HCT116 (cell line): ENCODE results near the gene MYH11. TPM values are rescaled to one million over a fixed set of nuclear protein-coding genes. Genes with fewer than 3 reads are reported as not detected.

Source experiments
- ATAC-seq: fragments of 200-7000 bp; cut with Tn5 transposase; 2 replicates; pipeline ENCODE4 v1.9.1; 2020; ENCODE audit warnings: mild to moderate bottlenecking, moderate library complexity
- BruUV-seq: library from RNA; stranded (reverse); fragments of 400-500 nt; replicated peaks from 2 replicates; lab custom pipeline; 2021; lab: Mats Ljungman, UMichigan
- CTCF ChIA-PET: fragments of 300-600 bp; sonication (Branson Sonifier 250); formaldehyde crosslinking; loops from one replicate; lab custom pipeline; 2021; ENCODE audit warnings: antibody characterized with exemption; lab: Charles Lee
- POLR2A ChIA-PET: fragments of 300-600, 350-600 bp; sonication (Branson Sonifier 250); formaldehyde crosslinking; loops from one replicate; lab custom pipeline; 2021; ENCODE audit warnings: antibody characterized with exemption; lab: Charles Lee
- RAD21 ChIA-PET, 2 experiments: fragments of 300-600 bp; sonication (Branson Sonifier 250); formaldehyde crosslinking; loops; one replicate each; lab custom pipeline; 2023; ENCODE audit warnings: low total read pairs in 2 of 2; ENCODE audit not compliant: uncharacterized antibody in 2 of 2, unreplicated experiment in 2 of 2, low non-redundant PET in 1 of 2; lab: Charles Lee
- DNase-seq: peaks from one replicate; pipeline ENCODE4 v3.0.0-alpha.2; 2010; ENCODE audit warnings: low read depth, low spot score
- H2AFZ ChIP-seq: fragments of 200-600 bp; shearing (Covaris generic), sonication (generic); 2 replicates; pipeline ENCODE4 v1.6.1; 2017; ENCODE audit warnings: low read depth, mixed run types, mixed read lengths, antibody characterized with exemption, low read length; ENCODE audit not compliant: poor library complexity, severe bottlenecking
- H3K27ac ChIP-seq: 2 replicates; pipeline ENCODE4 v1.5.1; 2012; ENCODE audit warnings: low read depth, low read length
- H3K27me3 ChIP-seq: fragments of 200-600 bp; sonication (generic); 2 replicates; pipeline ENCODE4 v1.6.1; 2016; ENCODE audit warnings: mixed run types, low read length, mixed read lengths; ENCODE audit not compliant: insufficient read depth
- H3K36me3 ChIP-seq, 2 experiments: fragments of 200-500 bp in 1 of 2; fragments of 200-600 bp in 1 of 2; sonication (Bioruptor generic) in 1 of 2; sonication (generic) in 1 of 2; 2 replicates each; pipeline versions ENCODE4 v1.5.1 to v1.6.1; 2014 to 2016; ENCODE audit warnings: low read length in 2 of 2, inconsistent platforms in 1 of 2, mixed read lengths in 1 of 2, mixed run types in 1 of 2; ENCODE audit not compliant: insufficient read depth in 2 of 2, control insufficient read depth in 1 of 2
- H3K4me1 ChIP-seq, 2 experiments: fragments of 200-600 bp in 1 of 2; sonication (generic) in 1 of 2; 2 replicates each; pipeline versions ENCODE4 v1.5.1 to v1.6.1; 2012 to 2017; ENCODE audit warnings: low read length in 2 of 2, inconsistent platforms in 1 of 2, mild to moderate bottlenecking in 1 of 2, mixed read lengths in 1 of 2, mixed run types in 1 of 2, moderate library complexity in 1 of 2; ENCODE audit not compliant: insufficient read depth in 2 of 2, control insufficient read depth in 1 of 2
- H3K4me2 ChIP-seq: fragments of 200-600 bp; sonication (generic); 2 replicates; pipeline ENCODE4 v1.6.1; 2017; ENCODE audit warnings: mixed run types, low read length, mixed read lengths
- H3K4me3 ChIP-seq, 2 experiments: fragments of 200-600 bp in 1 of 2; sonication (generic) in 1 of 2; replicated peaks in 1 of 2; 2 replicates each; pipeline ENCODE4 v1.5.1; 2011 to 2016; ENCODE audit warnings: low read length in 2 of 2, control low read depth in 1 of 2, low read depth in 1 of 2, mild to moderate bottlenecking in 1 of 2, mixed read lengths in 1 of 2, mixed run types in 1 of 2
- H3K79me2 ChIP-seq: fragments of 200-600 bp; sonication (generic); 2 replicates; pipeline ENCODE4 v1.6.1; 2017; ENCODE audit warnings: mild to moderate bottlenecking, mixed run types, low read length, moderate library complexity, mixed read lengths; ENCODE audit not compliant: insufficient read depth
- H3K9ac ChIP-seq: fragments of 200-600 bp; sonication (generic); 2 replicates; pipeline ENCODE4 v1.6.1; 2016; ENCODE audit warnings: low read length, mixed read lengths
- H3K9me2 ChIP-seq: fragments of 200-600 bp; sonication (generic), shearing (Covaris generic); 2 replicates; pipeline ENCODE4 v1.6.1; 2017; ENCODE audit warnings: mixed run types, mild to moderate bottlenecking, moderate library complexity; ENCODE audit not compliant: insufficient read depth
- H3K9me3 ChIP-seq, 2 experiments: fragments of 200-500 bp in 1 of 2; fragments of 200-600 bp in 1 of 2; sonication (Bioruptor generic) in 1 of 2; sonication (generic) in 1 of 2; 2 replicates each; pipeline ENCODE4 v1.6.1; 2014 to 2017; ENCODE audit warnings: low read length in 2 of 2, mixed read lengths in 2 of 2, inconsistent platforms in 1 of 2, low read depth in 1 of 2, mild to moderate bottlenecking in 1 of 2, mixed run types in 1 of 2, moderate library complexity in 1 of 2; ENCODE audit not compliant: control insufficient read depth in 1 of 2, insufficient read depth in 1 of 2
- H4K20me1 ChIP-seq: fragments of 200-600 bp; sonication (generic), shearing (Covaris generic); 2 replicates; pipeline ENCODE4 v1.6.1; 2017; ENCODE audit warnings: mixed run types, mild to moderate bottlenecking, moderate library complexity; ENCODE audit not compliant: insufficient read depth
- ATF3 ChIP-seq: IDR thresholded peaks from 2 replicates; pipeline ENCODE4 v1.6.1; 2012
- ELF1 ChIP-seq: IDR thresholded peaks from 2 replicates; pipeline ENCODE4 v1.6.1; 2012; ENCODE audit warnings: low read depth, borderline replicate concordance
- EZH2 ChIP-seq: fragments of 200-600 bp; sonication (generic); IDR thresholded peaks from 2 replicates; pipeline ENCODE4 v1.6.1; 2017; ENCODE audit warnings: antibody characterized with exemption, mixed run types
- RAD21 ChIP-seq: IDR thresholded peaks from 2 replicates; pipeline ENCODE4 v1.6.1; 2012; ENCODE audit warnings: low read depth, mild to moderate bottlenecking
- SP1 ChIP-seq: IDR thresholded peaks from 2 replicates; pipeline ENCODE4 v1.6.1; 2012; ENCODE audit warnings: low read depth
- TCF7L2 ChIP-seq: IDR thresholded peaks from 2 replicates; pipeline ENCODE4 v1.7.0; 2011; ENCODE audit warnings: borderline replicate concordance, inconsistent platforms; ENCODE audit not compliant: insufficient read depth, insufficient read length; ENCODE audit errors: extremely low read depth
- YY1 ChIP-seq: IDR thresholded peaks from 2 replicates; pipeline ENCODE4 v1.6.1; 2011; ENCODE audit warnings: low read length, low read depth, moderate library complexity, mild to moderate bottlenecking; ENCODE audit not compliant: insufficient replicate concordance; ENCODE audit errors: extremely low read depth
- ZBTB33 ChIP-seq: IDR thresholded peaks from 2 replicates; pipeline ENCODE4 v1.6.1; 2011; ENCODE audit warnings: mild to moderate bottlenecking, low read length, moderate library complexity; ENCODE audit not compliant: insufficient replicate concordance; ENCODE audit errors: extremely low read depth
- intact Hi-C: fragments of 100-400 bp; cut with micrococcal nuclease; formaldehyde crosslinking; loops from 2 replicates; pipeline ENCODE4 v1.10.0; 2022
- total RNA-seq: library from RNA; stranded (reverse); gene quantifications from one replicate; pipeline ENCODE4 v1.2.1, GENCODE V29; 2021; ENCODE audit not compliant: unreplicated experiment
- TF ChIP-seq, protein P1 (sequence below): IDR thresholded peaks from 2 replicates; pipeline ENCODE4 v1.6.1; 2012

Gene MYH11
- total RNA-seq, 1 experiment from 2014 or later, result 0.61 TPM

DNA sequence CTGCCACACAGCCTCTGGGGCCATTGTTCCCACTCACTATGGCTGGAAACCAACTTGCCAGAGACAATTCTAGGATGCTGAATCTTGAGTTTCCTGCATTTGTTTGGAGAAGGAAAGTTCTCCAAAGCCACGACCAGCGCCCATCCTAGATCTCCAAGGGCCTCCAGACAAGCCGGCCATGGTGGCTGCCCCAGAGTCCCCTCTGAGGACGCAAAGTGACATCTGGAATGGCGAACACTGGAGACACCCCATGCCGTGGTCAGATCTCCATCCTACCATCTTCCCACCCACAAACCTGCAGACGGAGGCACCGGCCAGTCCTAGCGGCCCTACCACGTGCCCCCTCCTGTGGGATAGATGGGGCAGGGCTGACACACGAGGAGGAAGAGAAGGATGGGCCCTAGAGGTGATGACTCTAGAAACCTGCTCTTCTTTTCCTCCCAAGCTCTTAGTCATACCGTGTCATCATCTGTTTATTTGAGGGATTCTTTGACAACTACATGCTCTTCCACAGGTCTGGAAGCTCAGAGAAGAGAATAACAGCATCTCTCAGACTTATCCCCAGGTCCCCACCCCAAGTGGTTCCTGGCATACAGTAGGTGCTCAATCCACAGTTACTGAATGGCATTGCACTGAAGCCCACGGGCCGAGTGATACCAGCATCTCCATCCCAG, 71.3 kb downstream of the MYH11 start:
- RAD21 ChIA-PET, result no interaction called here
- BruUV-seq, result no TSS peak
- H3K4me1 ChIP-seq, result peaks cover 0 to 2% of the 10 kb centered on the region in 2 experiments; a peak in 1 of 4 replicates
- H2AFZ ChIP-seq, result no peak overlapping the region
- H3K9ac ChIP-seq, result no peak overlapping the region
- no peaks in the 10 kb centered on the region for H3K27me3 ChIP-seq
- no peaks in the 10 kb centered on the region for H3K9me3 ChIP-seq
- CTCF ChIA-PET, result no interaction called here
- intact Hi-C loops, result no loop called here
- H3K4me3 ChIP-seq, result no peak overlapping the region
- DNase-seq, result no peak
- H3K4me2 ChIP-seq, result no peak overlapping the region
- no peak for ATAC-seq
- no peak overlapping the region for H3K27ac ChIP-seq
- H4K20me1 ChIP-seq, result no peaks in the 10 kb centered on the region
- H3K79me2 ChIP-seq, result no peaks in the 10 kb centered on the region
- POLR2A ChIA-PET, result no interaction called here
- no peak for TF ChIP-seq ATF3
- TF ChIP-seq RAD21, result no peak
- TF ChIP-seq, all 23 proteins: peak for 0
- Histone ChIP-seq H3K9me2 (no peaks in the 10 kb centered on the region), H3K36me3 (no peaks in the 10 kb centered on the region)

DNA sequence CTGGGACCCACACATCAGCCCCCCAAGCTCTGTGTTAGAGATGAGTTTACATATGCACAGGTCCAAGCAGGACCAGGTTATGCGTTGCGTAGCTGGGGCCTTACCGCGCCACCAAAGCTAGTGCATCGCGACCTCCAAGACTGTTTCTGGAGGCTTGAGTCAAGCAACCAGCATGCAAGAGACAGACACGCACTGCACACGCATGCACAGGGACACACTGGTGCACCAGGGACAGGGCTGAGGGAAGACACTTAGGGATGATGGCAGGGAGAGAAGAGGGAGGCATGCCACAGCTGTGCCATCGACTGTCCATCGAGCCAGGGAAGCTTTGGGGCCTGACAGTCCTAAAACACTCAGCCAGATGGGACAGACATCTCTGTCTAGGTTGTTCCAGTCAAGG, 72.8 kb downstream of the MYH11 start:
- RAD21 ChIA-PET, result no interaction called here
- Histone ChIP-seq H3K27ac (no peak overlapping the region), H3K9me2 (no peaks in the 10 kb centered on the region), H3K27me3 (no peaks in the 10 kb centered on the region), H4K20me1 (no peaks in the 10 kb centered on the region), H3K4me1 (no peaks in the 10 kb centered on the region), H3K36me3 (no peaks in the 10 kb centered on the region), H3K9ac (no peak overlapping the region), H2AFZ (no peak overlapping the region), H3K9me3 (no peaks in the 10 kb centered on the region), H3K4me3 (no peak overlapping the region), H3K79me2 (no peaks in the 10 kb centered on the region), H3K4me2 (no peak overlapping the region)
- TF ChIP-seq SP1 (no peak), ZBTB33 (no peak), EZH2 (no peak), TCF7L2 (no peak), YY1 (no peak), ELF1 (no peak)
- TF ChIP-seq, protein P1, sequence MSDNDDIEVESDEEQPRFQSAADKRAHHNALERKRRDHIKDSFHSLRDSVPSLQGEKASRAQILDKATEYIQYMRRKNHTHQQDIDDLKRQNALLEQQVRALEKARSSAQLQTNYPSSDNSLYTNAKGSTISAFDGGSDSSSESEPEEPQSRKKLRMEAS, result no peak
- ATAC-seq (no peak), DNase-seq (no peak)
- POLR2A ChIA-PET, result no interaction called here
- CTCF ChIA-PET, result interaction anchor here (0.7 kb wide), 1 partner anchor 404 kb away, joined by 3 read pairs; no protein-coding TSS in a partner anchor
- no TSS peak for BruUV-seq
- intact Hi-C loops, result no loop called here
